SU-DHL-6 (cell line): ENCODE measurements around the gene FOXI3.

ENCODE experiments used
- EZH2phosphoT487 ChIP-seq: fragments of 200-600 bp; sonication (generic), shearing (Covaris generic); conservative IDR thresholded peaks from 2 replicates; pipeline ENCODE4 v1.6.1; 2018; ENCODE audit warnings: mild to moderate bottlenecking, antibody characterized with exemption, low read length, moderate library complexity, mixed read lengths
- TF ChIP-seq, protein P1 (sequence below): fragments of 200-600 bp; sonication (generic); IDR thresholded peaks from one replicate; pipeline ENCODE4 v1.5.1; 2017; ENCODE audit warnings: antibody characterized with exemption, mild to moderate bottlenecking, low read length, moderate library complexity; ENCODE audit not compliant: insufficient read depth, poor library complexity, severe bottlenecking

DNA sequence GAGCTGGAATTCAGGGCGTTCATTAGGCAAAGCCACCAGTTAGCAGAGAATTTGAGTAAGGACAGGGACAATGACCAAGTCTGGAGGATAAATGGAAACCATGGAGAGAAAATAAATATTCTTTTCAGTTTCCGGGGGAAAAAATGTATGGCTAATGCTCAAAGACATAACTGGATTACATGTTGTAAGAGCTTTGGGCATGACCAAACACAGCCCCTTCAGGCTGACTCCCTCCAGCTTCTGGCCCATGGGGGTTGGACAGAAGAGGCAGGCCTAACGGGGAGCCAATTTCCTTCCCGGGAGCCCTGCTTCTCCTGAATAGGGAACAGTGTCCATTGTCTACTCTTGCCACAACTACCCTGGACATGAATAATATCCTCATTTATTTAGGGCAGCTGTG lies 39.5 kb upstream of the FOXI3 start:
- TF ChIP-seq, protein P1, sequence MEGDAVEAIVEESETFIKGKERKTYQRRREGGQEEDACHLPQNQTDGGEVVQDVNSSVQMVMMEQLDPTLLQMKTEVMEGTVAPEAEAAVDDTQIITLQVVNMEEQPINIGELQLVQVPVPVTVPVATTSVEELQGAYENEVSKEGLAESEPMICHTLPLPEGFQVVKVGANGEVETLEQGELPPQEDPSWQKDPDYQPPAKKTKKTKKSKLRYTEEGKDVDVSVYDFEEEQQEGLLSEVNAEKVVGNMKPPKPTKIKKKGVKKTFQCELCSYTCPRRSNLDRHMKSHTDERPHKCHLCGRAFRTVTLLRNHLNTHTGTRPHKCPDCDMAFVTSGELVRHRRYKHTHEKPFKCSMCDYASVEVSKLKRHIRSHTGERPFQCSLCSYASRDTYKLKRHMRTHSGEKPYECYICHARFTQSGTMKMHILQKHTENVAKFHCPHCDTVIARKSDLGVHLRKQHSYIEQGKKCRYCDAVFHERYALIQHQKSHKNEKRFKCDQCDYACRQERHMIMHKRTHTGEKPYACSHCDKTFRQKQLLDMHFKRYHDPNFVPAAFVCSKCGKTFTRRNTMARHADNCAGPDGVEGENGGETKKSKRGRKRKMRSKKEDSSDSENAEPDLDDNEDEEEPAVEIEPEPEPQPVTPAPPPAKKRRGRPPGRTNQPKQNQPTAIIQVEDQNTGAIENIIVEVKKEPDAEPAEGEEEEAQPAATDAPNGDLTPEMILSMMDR = no peak
- TF ChIP-seq EZH2phosphoT487 = no peak
